GM18870 (cell line): ENCODE measurements around the gene DOCK10.
A peak's percentile ranks its signal among the peaks of the same experiment; 100 is the strongest.

Experiments used
- ATAC-seq: cut with Tn5 transposase; IDR thresholded peaks from one replicate; pipeline ENCODE4 v1.9.1; 2021; ENCODE audit warnings: moderate library complexity; ENCODE audit not compliant: unreplicated experiment

The DOCK10 gene

DNA sequence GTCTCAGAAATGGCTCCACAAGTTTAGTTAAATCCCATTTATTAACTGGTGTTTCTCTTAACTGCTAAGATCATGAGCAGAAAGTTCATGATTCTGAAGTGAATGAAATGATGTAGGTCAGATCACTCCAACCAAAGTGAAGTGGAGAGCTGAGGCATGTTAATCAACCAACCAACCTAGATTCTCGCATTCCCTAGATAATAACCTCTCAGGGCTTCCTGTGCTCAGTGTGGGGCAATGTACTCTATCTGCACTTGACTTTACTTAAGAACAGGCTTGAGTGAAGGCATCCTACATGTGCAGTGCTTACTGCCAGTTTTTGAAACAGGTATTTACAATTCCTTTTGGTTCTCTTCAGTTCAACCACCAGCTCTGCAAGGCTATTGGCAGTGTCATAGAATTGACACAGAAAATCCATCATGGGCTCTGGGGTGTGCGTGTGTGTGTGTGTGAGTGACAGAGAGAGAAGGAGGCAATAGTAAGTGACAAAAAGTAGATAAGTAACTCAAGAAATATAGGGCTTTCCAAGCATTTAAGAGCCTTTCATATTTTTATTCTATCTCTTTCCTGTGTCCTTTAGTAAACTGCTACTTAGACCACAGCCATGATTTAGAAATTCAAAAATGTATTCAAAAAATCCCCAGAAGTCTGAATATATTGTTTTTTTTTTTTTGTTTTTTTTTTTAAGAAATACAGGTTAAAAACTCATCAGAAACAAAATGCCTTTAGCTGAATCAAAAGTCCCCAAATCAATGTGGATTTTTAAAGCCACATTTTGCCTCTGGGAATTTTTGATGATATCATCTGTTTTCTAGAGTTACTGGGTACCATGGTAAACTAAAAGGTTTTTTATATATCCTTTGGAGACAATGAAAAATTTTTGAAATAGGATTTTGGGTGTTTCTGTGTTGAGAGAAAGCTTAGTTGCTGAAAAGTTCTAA lies 28.6 kb downstream of the DOCK10 start:
- no peak for ATAC-seq

DNA sequence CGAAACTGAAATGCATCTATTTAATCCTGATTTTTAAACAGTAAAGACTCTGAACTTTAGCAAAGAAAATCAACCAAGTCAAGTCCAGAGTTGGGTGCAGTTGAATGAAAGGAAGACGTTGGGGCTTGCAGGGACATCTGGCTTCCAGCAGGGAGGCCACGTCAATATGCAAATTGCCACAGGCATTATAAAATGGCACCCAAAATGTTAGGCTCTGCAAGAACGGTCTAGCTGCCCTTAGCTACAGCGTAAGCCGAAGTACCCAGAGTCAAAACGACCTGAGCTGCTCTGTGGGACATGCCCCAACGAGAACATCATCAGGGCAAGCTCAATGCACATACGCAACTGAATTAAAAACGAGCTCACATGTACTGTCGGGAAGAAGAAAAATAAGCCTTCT lies 30.7 kb downstream of the DOCK10 start:
- ATAC-seq, result no peak

DNA sequence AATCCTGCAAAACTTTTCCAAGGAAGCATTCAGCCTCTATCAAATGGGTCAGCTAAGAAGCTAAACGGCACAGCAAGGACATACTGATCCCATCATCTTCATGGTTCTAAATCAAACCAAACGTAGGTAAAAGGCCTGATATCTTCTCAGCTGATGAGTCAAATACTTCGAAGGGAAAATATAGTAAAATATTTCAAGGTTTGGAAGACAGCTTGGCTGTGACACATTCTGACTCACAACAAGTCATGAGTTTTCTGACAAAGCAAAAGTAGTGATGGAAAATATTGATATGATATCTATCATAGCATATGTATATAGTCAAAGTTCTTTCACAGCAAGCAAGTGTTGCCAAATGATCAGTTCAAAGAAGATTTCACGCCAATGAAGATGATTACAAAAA lies 31.5 kb downstream of the DOCK10 start:
- no peak for ATAC-seq

DNA sequence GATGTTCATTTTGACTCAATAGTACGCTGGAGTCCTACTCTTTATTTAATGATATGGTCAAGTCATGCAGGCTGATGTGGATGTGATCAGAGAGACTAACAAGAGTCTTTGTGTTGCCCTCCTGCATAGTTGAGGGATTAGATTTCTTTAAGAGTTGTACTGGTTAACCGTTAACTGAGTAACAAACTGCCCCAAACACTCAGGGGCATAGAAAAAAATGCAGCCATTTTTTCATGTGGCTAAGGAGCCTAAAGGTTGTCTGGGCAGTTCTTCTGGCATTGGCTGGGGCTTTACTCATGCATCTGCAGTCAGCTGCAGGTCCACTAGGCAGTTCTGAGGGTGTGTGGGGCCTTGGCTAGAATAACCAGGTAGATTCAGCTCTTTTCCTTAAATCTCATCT lies 32.5 kb downstream of the DOCK10 start:
- ATAC-seq, result no peak

DNA sequence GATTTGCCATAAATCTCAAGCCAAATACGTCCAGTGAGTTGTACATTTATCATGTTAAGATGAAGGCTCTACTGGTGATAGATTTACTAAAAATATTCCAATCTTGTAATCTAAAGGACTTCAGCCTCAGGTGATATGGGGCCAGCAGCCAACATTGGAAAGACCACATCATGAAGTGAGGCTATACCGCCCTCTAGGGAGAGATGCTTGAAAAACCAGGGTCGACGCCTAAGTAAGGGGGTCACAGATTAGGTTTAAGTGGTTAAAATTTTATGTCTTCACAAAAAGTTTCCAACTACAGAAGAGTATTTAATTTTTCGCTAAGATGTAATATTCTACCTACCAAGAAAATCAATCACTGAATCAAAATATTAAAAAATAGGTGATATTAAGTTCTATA lies 33.3 kb downstream of the DOCK10 start:
- no peak for ATAC-seq

DNA sequence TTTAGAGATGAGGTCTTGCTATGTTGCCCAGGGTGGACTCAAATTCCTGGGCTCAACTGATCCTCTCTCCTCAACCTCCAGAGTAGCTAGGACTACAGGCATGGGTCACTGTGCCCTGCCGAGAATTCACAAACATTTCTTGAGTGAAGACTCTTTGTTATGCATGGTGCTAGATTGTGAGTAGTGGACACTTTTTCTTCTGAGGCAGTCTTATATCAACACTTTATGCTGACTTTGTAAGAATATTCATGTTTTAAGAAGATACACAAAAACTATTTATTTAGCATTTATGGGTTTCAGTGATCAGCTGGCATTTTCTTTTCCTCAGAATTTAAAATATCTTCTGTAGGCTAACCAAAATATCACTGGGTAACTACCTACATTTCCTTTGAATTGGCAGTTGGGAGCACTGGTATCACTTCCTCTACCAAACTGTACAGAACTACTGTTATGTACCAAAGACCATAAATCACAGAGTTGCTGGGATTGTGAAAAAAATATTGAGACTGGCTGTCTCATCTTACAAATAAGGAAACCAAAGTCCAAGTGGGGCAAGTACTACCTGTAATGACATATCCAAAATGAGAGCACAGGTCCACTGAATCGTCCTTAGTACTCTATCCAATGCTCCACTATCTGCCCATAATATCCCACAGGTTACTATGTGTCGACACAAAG lies 34.0 kb downstream of the DOCK10 start:
- ATAC-seq, result peak; percentile 62

DNA sequence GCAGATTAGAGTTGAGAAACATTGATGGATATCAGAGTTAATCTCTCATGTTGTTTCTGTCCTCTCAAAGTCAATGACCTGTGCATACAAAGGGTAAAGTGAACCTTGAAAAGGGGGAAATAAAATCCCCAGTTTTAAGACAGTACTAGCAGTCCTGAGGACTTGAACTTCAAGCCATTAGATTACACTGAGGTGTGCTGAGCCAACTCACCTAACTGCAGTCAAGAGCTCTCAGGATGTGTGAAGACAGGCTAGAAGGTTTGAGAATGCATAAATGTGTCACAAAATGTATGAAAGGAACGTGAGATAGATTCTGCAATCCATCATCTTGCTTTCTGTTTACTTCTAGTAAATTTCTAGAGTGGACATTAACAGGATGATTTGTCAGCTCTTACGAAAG lies 35.5 kb downstream of the DOCK10 start:
- no peak for ATAC-seq

DNA sequence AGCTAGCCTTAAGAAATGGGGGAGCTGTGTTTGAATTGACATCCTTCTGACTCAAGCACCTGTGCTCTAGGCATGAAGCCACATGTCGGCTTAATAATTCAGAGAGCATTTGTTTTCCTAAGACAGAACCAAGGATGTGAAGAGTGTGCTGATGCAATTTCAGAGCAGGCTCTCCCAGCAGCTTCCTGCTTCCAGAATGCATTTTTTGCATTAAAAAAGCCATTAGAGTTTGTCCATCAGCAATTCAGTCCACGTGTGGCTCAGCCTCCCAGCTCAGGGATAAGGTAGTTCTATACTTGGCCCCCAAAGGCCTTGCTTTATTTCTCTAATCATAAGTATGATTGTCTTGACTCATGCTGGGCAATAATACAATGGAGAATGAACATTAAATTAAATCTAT lies 37.7 kb downstream of the DOCK10 start:
- ATAC-seq, result no peak

DNA sequence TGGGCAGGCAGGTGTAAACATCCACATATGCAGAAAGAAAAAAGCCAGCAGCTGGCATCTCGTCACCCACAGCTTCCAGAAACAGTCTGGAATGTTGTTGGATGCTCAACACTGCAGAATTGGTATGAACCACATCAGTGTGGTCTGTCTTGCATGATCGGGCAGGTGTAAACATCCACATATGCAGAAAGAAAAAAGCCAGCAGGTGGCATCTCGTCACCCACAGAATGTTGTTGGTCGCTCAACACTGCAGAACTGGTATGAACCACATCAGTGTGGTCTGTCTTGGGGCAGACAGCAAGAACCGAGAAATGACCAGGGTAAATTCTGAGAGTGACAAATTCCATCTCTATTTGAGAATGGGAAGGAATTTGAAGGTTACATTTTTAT lies 39.6 kb downstream of the DOCK10 start:
- ATAC-seq, result peak; percentile 93

DNA sequence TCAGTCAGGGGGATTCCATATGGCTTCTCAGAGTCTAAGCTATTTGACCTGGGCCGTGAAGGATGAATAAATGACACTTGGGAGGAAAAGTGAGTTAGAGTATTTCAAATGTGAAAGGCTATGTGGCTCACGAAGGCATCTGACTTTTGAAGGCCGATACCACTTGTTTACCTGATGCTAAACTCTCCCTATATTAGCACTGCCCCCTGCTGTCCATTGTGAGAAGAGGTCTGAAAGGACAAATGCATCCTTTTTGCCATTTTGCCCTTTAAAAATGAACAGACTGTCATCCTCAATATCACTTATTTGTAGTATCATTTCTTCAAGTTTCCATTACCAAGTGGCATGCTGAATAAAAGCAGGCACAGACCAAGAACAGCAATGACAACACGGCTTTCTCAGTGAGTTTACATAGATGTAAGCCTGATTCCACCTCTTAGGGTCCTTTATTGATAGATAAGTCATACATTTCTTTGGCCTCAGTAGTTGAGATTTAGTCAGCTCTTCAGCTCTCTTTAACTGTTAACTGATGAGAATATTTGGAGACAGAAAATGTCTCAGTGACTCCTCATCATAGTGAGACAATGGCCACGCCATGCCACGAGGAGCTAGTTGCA lies 40.1 kb downstream of the DOCK10 start:
- ATAC-seq, result peak; percentile 41

DNA sequence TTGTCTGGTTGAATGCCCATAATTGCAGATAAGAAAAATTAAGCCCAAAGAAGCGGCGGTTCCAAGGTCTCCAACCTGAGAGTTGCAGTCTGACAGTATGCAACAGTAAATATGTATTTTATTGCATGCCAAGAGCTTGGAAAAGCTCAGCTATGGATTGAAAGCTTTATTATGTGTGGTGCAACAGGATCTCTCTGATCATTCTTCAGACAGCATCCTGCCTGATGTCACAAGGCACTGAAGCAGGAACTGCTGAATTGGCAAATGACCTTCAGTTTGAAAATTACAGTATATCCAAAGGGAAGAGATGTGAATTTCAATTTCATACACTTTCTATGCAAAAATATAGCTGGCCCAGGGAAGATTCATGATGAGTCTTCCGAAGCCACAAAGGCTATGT lies 42.5 kb downstream of the DOCK10 start:
- no peak for ATAC-seq

DNA sequence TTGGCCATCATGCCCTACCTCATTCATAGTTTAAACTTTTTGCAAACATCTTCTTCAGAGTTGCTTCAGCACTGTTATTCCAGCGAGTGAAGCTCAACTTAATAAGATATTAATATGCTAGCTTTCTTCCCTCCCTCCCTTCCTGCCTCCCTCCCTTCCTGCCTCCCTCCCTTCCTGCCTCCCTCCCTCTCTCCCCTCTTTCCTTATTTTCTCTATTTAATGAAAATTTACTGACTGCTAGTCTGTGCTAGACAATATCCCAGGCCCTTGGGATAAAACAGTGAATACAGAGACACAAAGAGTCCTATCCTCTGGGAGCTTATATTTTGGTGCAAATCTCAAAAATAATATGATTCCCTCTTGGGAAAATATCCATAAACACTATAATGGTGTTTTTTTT lies 42.9 kb downstream of the DOCK10 start:
- no peak for ATAC-seq

DNA sequence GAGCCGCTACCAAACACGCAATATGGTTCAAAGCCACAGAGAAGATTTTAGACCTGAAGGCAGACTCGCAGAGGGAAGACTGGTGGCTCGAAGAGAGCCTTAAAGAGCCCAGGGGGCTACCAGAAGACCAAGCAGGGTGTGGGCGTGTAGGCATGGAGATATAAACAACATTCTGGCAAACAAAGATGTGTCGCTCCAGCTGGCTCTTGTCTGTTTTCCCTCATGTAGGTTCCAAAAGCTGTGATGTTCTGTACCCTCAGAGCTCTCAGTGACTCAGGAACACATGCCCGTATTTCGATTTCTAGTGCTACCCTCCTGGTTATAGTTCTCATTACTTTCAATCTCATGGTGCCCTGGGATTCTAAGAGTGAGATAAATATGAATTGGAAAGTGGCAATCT lies 44.5 kb downstream of the DOCK10 start:
- ATAC-seq, result no peak

DNA sequence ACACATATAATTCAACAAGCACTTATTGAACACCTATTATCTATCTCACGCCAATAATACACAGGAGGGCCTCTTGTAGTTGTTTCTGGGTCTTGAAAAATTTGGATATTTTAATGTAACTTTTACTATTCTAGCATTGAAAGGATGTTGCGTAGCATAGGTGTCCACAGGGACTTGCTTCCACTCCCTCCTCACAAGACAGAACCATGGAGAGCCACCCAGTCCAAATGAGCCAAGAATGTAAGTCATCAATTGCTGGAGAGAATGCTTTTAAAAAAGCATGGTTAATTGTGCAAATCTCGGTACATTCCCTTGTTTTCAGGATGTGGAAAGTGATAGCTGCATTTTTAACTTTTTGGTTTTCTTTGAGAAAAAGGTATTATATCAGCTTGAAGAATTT lies 46.8 kb downstream of the DOCK10 start:
- ATAC-seq, result no peak

DNA sequence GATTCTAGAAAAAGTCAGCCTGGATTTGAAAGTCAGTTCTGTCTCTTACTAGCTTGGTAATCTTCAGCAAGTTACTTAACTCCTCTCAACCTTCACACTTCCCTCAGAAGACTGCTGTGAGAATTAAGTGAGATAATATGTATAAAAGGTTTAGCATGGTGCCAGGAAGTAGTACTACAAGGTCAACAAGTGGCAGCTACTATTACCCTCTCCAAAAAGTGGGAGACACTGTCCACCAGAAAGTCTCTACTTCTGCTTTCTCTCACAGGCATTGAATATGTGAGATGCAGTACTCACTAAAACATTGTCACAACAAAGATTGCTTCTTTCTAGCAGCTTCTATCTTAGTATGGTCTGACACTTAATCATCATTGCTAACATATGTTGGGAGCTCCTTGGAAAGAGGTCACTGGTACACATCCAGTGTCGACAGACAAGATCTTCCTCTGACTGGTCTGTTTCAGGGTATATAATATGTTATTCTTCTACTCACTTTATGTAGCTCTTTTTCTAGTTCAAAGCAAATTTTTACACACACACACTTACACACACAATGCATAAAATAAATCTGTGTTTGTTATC lies 47.9 kb downstream of the DOCK10 start:
- ATAC-seq, result no peak

DNA sequence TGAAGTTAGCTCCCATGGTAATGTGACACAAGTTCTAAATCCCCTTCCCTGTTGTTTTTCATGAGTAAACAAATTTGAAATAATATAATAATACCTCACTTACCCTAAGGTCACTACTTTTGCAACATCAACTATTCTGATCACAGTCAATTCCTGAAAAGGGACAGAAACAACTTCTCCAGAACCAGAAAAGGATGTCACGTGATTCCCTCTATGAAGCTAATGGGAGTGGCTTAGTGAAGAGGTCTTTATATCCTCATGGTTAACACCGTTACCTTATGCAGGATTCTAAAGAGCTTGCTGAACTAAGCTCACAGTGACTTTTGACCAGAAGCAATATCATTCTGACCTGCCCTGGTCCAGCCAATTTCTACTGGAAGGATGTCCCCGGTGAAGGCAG lies 51.6 kb downstream of the DOCK10 start:
- no peak for ATAC-seq

DNA sequence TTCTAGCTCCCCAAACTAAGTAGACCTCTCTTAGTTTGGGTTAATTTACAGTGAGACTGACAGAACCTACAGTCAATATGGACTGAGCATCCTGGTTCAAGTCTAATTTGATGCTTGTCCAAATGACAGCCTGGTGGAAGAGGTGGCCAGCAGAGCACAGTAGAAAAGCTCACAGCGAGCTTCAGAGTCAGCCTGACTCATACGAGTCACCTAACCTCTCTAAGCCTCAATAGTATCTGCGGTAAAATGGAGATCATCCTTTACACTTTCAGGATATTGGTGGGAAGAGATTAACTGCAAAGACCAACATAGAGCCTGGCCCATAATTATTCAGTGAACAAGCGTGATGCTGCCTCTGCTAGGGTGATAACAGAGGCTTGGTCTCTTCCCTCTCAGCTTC lies 54.5 kb downstream of the DOCK10 start:
- ATAC-seq, result no peak

DNA sequence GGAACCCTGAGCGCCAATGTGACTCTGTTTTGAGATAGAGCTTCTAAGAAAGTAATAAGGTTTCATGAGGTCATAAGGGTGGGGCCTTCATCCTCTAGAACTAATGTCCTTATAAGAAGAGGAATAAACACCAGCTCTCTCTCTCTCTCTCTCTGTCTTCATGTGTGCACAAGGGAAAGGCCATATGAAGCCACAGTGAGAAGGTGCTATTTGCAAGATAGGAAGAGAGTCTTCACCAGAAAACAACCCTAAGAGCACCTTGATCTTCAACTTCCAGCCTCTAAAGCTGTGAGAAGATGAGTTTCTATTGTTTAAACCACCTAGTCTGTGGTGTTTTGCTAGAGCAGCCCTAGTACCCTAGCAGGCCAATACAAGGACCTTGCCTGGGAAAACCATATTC lies 55.8 kb downstream of the DOCK10 start:
- no peak for ATAC-seq

DNA sequence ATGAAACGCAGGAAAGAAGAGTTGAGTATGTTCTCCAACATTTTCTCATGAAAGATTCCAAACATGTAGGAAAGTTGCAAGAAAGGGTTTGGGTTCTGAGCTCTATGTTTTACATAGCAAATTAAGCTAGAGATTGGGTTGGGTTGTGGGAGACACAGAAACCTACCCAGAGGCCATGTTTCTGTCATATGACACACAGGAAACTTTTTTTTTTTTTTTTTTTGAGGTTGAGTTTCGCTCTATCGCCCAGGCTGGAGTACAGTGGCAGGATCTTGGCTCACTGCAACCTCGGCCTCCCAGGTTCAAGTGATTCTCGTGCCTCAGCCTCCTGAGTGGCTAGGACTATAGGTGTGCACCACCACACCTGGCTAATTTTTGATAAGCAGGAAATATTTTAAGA lies 57.6 kb downstream of the DOCK10 start:
- no peak for ATAC-seq

DNA sequence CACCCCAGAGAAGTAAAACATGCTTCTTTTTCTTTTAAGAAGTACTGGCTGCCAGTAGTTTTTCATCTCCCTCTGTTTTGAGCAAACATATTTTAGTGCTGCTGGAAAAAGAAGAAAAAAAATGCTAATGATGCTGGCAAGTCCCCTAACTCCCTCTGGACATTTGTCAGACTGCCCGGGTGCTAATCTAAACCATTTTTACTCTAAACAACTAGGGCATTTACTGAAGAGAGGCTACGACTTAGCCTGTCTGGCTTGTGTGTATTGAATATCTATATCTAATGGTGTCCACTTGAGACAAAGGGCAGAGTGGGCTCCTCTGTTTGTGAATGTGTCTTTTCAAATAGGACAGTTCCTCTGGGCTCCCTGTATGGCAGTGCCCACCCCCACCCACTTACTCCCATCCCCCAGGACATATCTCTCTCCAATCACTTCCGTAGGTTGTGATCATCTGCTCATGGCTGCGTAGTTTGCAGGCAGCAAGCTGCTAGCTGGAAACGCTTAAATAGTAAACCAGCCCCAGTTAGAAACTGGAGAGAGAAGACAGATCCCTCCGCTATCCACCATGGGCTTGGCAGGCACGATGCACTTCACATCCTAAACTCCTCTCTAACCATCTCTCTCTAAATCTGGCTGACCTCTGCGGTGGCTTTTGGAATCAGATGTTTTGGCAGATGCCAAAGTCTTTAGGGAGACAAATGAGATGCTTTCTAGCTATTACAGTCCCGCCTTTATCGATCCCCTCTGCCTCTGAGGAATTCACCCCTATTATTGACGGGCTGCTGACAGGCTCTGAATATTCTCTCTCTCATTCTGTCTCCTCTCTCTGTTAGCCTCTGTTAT lies 58.3 kb downstream of the DOCK10 start:
- ATAC-seq, result no peak
